ENCODE results near the gene BICC1. TPM values are rescaled to one million over a fixed set of nuclear protein-coding genes. Genes with fewer than 3 reads are reported as not detected.

The BICC1 gene
- total RNA-seq, 1 experiment from 2014 or later: 0.57 TPM

DNA sequence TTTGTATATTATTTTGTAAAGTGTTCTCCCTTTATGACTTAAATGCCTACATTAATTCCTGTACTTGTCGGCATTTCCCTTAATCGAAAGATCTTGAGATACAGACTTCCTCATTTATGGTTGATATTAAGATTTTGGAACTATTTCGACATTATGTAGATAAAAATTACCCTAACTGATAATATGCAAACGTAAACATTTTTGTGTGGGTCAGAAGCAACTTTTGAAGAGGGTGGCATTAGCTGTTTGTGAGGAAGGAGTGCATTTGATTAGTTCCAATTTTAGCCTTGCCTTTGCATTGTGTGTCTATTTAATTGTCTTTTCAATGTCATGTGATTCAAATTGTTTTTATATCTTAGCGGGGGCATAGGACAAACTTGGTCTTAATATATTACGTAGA is 114.7 kb downstream of the BICC1 start:
- Histone ChIP-seq H3K56ac (ENCODE audit: insufficient read length, low read depth, low read length) (no peak overlapping the region), H3K18ac (ENCODE audit: insufficient read length, low read depth, low read length) (no peak overlapping the region), H3K4ac (ENCODE audit: low read depth, low read length) (no peak overlapping the region), H2AK5ac (ENCODE audit: insufficient read length, low read length) (no peak overlapping the region), H3K27ac (ENCODE audit: insufficient read length, low read depth, low read length) (no peak overlapping the region), H3K23ac (ENCODE audit: insufficient read length, low read depth, low read length) (no peak overlapping the region), H3K9ac (ENCODE audit: extremely low read depth, insufficient read length, low read length) (no peak overlapping the region), H2BK15ac (ENCODE audit: low read depth, low read length) (no peak overlapping the region), H2BK5ac (ENCODE audit: insufficient read length, low read length) (no peak overlapping the region), H2BK12ac (ENCODE audit: insufficient read length, low read depth, low read length) (no peak overlapping the region), H3K14ac (ENCODE audit: insufficient read depth, low read length) (no peak overlapping the region), H3K27me3 (ENCODE audit: insufficient read depth, low read length) (no peaks in the 10 kb centered on the region), H3K79me2 (ENCODE audit: insufficient read depth, low read length) (no peaks in the 10 kb centered on the region), H3T11ph (ENCODE audit: low read length) (no peak overlapping the region), H3K4me2 (ENCODE audit: insufficient read depth, insufficient read length, low read length) (no peak overlapping the region), H4K8ac (replicated peaks; ENCODE audit: insufficient read length, low read depth, low read length) (no peak overlapping the region), H3K23me2 (ENCODE audit: insufficient read length, low read depth, low read length, poor library complexity, severe bottlenecking) (no peaks in the 10 kb centered on the region), H4K91ac (ENCODE audit: insufficient read length, low read depth, low read length) (no peak overlapping the region), H2BK20ac (ENCODE audit: low read depth, low read length, poor library complexity, severe bottlenecking) (no peak overlapping the region), H2BK120ac (ENCODE audit: low read depth, low read length, poor library complexity, severe bottlenecking) (no peak overlapping the region), H2AFZ (ENCODE audit: low read length) (no peak overlapping the region), H3K4me1 (ENCODE audit: insufficient read depth, low read length) (peaks cover 8% of the 10 kb centered on the region; the same call in 1 of the 2 replicates), H3K9me3 (ENCODE audit: control insufficient read depth, low read depth, low read length) (no peaks in the 10 kb centered on the region), H4K20me1 (ENCODE audit: control insufficient read depth, insufficient read depth, insufficient read length) (no peaks in the 10 kb centered on the region), H4K5ac (ENCODE audit: insufficient read length, low read depth, low read length) (no peak overlapping the region), H3K79me1 (ENCODE audit: insufficient read depth, low read depth, low read length, poor library complexity, severe bottlenecking) (no peaks in the 10 kb centered on the region)
- TF ChIP-seq, protein P1, sequence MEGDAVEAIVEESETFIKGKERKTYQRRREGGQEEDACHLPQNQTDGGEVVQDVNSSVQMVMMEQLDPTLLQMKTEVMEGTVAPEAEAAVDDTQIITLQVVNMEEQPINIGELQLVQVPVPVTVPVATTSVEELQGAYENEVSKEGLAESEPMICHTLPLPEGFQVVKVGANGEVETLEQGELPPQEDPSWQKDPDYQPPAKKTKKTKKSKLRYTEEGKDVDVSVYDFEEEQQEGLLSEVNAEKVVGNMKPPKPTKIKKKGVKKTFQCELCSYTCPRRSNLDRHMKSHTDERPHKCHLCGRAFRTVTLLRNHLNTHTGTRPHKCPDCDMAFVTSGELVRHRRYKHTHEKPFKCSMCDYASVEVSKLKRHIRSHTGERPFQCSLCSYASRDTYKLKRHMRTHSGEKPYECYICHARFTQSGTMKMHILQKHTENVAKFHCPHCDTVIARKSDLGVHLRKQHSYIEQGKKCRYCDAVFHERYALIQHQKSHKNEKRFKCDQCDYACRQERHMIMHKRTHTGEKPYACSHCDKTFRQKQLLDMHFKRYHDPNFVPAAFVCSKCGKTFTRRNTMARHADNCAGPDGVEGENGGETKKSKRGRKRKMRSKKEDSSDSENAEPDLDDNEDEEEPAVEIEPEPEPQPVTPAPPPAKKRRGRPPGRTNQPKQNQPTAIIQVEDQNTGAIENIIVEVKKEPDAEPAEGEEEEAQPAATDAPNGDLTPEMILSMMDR (conservative IDR thresholded peaks at IDR 0.05): no peak
- Mint-ChIP-seq H3K4me3 (no peak overlapping the region), H3K4me1 (peaks cover 33 to 34% of the 10 kb centered on the region in 2 experiments), H3K27me3 (ENCODE audit: low read depth) (no peaks in the 10 kb centered on the region; the same call in 1 of the 2 replicates), H3K36me3 (ENCODE audit: insufficient read depth in 1 of 3, low read depth in 3 of 3) (no peaks in the 10 kb centered on the region), H3K27ac (no peak overlapping the region), H3K9me3 (no peaks in the 10 kb centered on the region)
- no peak for DNase-seq
- no CpG with 5 or more reads among the region's 6 CpGs for WGBS (ENCODE audit: extremely low coverage, insufficient read length, low lambda C conversion rate)

Data from H9 (cell line).